HG03159 (cell line): ENCODE data around the gene DTNBP1.

Experiments used
- ATAC-seq: cut with Tn5 transposase; IDR thresholded peaks from one replicate; pipeline ENCODE4 v1.9.1; 2021; ENCODE audit warnings: mild to moderate bottlenecking, moderate library complexity; ENCODE audit not compliant: unreplicated experiment

DTNBP1 gene, protein sequence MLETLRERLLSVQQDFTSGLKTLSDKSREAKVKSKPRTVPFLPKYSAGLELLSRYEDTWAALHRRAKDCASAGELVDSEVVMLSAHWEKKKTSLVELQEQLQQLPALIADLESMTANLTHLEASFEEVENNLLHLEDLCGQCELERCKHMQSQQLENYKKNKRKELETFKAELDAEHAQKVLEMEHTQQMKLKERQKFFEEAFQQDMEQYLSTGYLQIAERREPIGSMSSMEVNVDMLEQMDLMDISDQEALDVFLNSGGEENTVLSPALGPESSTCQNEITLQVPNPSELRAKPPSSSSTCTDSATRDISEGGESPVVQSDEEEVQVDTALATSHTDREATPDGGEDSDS

DNA sequence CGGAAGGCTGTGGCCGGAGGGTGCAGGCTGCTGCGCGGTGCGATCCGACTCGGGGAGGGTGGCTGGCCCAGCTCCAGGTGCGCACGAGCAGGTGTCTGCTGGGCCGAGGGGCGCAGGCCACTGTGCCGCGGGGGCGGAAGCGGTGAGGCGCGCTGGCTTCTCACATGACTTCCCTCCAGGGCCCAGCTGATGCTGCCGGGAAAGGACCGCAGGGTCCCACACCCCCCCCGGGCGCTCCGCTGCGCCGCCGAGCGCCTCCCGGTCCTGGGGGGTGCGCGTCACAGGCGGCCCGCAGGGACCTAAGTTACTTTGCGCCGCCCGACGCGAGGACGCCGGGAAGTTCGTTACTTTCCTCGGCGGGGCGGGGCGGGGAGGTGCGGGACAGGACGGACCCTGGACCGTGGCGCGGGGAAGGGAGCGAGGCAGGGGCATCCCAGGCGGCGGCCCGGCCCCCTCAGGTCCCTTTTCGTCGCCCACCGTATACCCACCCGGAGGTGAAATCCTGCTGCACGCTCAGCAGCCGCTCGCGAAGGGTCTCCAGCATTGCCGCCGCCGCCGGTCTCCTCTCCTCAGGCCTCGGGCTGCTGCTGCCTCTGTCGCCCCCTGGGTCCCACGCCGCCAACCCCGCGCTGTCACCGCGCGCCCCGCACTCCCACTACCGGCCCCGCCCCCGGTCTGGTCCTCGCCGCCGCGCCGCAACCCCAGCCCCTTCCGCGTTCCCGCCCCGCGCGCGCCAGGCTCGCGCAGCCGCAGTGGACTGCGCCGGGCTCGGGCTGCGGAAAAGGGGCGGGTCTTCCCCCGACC, at the start of gene DTNBP1:
Gene DTNBP1, minus strand, starts transcription at position 703 of the 804 bp plus-strand sequence. Its CDS starts 159 bp downstream, at position 544.
- ATAC-seq: peak; percentile 63

DNA sequence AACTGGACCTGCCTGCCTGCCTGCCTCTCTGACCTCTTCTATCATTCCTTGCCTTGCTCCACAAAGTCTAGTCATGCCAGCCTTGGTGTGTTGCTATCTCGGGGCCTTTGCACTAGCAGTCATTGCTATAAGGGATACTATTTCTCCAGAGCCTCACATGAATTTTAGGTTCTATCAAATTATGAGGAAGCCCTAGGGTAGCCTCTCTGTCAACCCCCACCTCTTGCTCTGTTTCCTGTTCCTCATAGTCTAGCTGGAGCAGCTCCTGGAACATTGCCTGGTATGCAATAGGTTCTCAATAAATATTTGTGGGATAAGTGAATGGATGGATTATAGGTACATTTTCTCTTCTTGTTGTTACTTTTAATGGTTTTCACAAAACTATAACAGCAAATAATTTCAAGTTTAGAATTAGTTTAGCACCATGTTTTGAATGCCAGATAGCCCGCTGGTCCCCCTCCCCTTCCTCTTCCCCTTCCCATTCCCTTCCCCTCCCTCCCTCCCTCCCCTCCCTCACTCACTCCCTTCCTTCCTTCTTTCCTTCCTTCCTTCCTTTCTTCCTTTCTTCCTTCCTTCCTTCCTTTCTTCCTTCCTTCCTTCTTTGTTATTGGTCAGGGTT, 46.9 kb upstream of the DTNBP1 start:
- ATAC-seq: no peak

DNA sequence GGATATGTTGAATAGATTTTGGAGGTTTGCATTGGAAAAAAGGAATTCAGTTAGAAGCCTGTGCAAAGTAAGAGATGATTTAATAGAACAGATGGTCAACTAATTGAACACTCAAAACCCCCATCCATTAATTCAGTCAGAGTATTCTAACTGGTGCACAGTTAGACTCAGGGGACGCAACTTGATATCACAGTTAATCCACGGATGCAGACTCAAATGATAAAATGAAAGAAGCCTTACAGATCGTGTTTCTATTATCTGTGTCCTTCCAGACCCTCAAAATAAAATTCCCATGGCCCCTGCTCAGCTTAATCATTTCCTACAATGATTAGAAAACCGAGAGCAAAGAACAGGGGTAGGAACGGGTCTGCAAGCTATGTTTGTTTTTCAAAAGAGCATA, 45.4 kb upstream of the DTNBP1 start:
- ATAC-seq: no peak

DNA sequence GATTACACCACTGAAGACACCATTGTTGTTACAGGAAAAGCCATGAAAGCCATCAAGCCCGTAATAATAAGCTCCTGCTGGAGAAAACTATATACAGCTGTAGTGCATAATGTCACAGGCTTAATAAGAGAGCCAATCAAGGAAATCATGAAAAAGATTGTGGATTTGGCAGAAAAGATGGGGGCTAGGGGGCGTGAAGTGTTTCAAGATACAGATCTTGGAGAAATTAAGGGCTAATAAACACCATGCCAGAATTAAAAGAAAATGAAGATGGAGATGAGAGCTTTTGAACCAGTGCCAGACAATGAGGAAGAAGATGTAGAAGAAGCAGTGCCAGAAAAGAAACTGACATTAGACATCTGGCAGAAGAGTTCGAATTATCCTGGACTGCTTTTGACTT, 43.2 kb upstream of the DTNBP1 start:
- ATAC-seq: no peak

DNA sequence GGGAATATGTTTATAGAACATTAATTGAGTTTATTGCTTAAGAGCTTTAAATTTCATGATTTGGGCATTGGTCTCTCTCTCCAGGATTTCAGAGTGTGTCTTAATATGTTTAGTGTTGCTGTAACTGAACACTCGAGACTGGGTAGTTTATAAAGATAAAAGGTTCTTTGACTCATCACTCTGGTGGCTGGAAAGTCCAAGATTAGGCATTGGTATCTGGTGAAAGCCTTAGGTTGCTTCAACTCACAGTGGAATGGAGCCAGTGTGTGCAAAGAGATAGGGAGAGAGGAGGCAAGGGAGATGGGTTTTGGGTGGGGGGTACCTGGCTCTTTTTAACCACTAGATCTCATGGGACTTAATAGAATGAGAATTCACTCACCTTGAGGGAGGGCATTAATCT, 35.6 kb upstream of the DTNBP1 start:
- ATAC-seq: no peak

DNA sequence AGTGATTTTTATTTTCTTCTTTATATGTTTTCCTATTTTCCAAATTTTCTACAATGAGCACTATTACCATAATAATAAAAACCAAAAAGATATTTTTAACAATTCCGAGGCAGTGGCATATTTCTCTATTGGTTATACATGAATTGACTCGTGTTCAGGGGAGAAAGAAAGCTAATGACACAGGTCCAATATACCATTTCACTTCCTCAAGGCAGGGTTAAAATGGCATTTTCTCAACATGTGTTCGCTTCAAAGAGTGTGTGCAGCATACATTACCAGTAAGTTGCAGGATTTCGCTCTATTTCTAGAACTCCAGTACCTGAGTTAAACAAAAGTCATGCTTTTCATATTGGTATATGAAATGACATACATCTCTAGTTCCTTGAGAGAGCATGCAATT, 35.1 kb upstream of the DTNBP1 start:
- no peak for ATAC-seq

DNA sequence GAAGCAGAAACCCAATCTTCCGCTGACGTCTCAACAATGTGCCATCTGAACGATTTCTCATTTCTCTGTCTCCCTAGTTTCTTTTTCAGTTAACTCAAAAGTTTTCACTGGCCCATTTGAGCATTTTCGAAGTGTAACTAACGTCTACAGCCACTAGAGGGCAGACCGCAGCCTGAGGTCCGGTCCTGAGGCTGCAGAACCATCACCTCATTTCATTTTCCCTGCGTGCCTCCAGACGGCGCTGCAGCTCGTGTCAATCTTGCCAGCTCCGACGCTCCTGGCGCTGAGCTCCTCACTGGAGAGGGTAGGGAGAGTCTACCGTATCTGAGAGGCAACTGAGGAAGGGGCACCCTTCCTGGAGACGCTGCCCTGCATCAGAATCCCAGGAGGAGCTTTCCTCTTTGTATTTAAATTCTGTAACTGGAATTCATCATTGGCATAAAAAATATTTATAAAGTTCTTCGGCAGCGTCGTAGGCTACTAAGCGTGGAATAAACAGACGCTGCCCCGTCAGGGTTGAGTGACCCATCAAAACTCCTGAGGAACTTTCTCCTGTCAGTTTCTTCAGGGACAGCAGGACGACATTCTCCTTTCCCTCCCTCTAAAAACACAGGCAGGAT, 28.5 kb upstream of the DTNBP1 start:
- peak; percentile 97 for ATAC-seq

DNA sequence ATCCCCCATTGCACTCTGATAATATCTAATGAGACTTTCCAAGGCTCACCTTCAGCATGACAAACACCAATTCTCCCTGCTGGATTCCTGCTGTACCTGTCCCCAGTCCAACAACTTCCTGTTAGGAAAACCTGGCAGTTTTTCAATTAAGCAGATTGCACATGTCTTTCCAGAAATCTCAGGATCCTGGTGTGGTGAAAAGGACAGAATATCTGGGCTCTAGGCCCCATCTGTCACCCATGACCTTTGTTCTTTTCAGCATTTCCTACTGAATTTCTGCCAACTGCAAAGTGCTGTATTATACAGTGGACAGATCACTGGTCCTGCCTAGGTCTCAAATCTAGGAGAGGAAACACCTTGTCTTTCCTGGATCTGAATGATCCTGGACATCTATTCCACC, 27.7 kb upstream of the DTNBP1 start:
- no peak for ATAC-seq

DNA sequence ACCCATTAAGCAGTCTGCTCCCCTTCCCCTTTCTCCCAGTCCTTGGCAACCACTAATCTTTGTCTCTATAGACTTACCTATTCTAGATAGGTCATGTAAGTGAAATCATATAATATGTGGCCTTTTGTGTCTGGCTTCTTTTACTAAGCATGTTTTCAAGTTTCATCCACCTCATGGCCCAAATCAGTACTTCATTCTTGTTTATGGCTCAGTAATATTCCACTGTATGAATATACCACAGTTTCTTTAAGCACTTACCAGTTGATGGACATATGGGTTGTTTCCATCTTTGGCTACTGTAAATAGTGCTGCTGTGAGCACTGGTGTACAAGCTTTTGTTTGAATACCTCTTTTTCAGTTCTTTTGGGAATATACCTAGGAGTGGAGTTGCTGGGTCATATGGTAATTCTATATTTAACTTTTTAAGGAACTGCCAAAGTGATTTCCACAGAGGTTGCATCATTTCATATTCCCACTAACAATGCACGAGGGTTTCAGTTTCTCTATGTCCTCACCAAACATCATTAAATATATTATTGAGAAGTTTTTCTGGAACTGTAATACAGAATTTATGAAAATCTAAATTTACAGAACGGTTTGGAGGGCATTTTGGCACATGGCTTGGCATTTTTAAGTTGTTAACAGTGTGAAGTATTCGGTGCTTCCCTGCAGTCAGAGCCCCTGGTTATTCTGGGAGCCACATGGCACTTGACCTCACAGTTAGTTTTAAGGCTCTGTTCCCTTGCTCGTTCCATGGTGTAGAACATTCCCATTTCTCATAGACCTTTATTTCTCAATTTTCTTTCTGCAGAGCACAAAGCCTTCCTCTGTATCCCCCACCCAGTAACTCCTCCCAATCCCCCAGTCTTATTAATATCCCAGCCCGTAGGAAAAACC, 27.0 kb upstream of the DTNBP1 start:
- ATAC-seq: no peak

DNA sequence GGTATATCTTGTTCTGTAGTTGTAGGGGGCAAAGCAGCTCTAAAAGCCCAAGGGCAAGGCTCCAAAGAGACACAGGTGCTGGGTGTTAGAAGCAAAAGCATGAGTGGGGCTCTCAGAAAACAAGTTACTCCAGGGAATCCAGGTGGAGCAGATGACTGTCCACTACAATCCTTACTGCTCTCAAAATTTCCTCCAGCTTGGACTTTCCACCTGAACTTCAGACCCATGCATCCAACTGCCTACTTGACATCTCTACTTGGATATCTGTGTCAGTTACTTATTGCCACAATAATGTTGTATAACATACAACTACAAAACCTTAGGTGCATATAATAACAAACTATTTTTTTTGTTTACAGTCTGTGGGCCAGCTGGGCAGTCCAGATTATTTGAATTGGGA, 22.8 kb upstream of the DTNBP1 start:
- no peak for ATAC-seq

DNA sequence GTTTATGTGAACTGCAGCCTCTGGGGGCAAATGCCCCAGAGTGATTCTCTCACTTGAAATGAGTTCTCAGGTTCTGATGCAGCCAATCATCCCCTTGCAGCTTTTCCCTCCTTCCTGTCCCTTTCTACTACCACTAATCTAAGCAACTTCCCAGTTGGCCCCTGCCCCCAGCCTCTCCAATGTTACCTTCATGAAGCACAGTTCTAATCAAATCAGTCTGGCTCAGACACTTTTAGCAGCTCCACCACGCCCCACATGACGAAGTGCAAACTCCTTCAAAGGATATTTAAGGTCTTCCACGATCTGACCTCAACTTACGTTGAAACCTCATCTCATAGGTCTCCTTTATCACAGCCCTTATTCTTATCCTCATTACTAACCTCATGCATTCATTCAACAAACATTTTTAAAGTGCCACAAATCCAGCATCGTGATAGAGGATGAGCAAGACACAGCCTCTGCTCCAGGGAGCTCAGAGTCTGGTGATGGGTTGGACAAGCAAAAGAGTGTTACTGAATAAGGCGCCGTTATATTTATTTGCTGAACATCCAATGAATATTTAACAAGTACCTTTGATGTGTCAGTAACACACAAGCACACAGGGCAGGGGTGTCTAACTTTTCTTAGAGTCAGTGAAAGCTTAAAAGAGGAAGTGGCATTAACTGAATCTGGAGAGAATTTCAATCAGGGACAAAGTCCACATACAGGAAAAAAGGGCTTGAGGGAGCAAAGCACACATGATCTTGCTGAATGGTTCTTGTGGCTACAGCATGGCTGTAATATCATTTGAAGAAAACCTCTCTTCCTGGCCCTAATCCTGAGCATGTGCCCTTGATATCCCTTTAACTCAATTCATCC, 20.4 kb upstream of the DTNBP1 start:
- peak; percentile 63 for ATAC-seq

DNA sequence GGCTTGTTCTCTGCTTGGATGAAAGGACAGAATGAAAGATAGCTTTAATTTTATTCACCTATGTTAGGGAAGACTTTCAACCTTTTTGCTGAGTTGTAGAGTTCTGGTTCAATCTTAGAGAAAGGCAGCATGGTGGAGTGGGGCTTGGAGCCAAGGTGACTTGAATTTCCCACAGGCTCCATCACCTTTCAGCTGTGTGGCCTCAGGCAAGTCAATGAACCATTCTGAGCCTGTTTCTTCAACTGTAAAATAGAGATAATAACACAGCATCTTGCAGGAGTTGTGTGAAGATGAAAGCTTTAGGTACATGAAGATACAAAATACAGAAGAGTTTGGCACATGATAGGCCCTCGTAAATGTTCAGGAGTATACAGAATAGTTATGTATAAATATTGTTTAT, 19.1 kb upstream of the DTNBP1 start:
- ATAC-seq: no peak

DNA sequence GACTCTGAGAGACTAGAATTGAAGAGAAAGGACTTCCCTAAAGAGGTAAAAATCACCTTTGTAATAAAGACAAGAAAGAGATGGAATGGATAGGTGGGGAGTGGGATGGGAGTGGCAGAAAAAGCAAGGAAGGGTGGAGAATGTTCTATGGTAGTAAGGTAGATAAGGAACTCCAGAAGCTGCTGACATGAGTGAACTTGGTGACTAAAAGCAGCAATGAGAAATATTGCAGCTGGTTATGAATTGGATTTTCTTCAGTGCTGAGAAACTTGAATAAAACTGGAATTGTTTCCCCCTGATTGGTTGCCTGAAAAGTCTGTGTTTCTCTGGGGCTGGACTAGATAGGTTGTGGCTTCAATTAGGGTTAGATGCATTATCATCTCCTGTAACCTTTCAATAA, 15.7 kb upstream of the DTNBP1 start:
- ATAC-seq: no peak

DNA sequence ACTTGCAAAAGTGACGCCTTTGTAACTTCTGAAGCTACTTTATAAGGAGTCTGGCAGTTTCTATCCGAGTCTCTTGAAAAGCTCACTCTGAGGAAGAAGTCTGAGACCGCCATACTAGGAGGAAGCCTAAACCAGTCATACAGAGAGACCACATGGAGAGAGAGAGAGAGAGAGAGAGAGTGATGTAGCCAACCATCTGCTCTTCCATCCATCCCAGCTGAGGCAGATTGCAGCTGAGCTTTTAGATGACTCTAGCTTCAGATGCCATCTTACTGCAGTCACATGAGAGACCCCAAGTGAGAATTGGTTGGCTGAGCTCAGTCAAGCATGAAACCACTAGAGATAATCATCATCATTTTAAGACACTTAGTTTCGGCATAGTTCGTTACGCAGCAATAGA, 15.0 kb upstream of the DTNBP1 start:
- no peak for ATAC-seq

DNA sequence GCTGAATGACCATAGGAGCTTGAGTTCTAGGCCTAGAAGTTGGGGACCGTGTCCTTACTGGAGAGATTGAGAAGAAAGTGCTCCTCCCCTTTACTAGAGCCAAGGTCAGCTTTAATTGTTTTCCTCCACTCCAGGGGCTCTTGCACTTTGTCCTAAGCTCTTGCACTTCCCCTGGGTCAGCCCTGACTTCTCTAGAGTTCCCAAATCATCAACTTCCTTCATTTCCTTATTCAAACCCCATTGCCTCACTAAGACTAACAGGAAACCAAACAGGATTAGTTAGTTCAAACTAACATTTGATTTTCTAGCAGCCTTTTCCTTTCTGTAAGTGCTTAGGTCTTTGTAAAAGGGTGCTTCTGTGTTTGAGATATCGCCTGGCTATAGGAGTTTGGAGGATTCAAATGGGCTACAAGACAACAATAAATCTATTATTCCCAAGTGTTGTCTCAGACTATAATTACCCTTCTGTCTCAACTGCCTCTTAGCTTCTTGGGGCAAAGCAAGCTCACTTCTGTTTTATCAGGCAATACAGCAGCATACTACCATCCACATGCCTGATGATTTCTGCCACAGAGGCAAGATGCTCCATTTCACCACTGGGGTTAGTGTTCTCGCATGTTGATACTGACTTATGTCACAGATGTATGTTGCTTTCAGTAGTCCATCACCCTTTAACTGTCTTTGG, 12.8 kb upstream of the DTNBP1 start:
- no peak for ATAC-seq

DNA sequence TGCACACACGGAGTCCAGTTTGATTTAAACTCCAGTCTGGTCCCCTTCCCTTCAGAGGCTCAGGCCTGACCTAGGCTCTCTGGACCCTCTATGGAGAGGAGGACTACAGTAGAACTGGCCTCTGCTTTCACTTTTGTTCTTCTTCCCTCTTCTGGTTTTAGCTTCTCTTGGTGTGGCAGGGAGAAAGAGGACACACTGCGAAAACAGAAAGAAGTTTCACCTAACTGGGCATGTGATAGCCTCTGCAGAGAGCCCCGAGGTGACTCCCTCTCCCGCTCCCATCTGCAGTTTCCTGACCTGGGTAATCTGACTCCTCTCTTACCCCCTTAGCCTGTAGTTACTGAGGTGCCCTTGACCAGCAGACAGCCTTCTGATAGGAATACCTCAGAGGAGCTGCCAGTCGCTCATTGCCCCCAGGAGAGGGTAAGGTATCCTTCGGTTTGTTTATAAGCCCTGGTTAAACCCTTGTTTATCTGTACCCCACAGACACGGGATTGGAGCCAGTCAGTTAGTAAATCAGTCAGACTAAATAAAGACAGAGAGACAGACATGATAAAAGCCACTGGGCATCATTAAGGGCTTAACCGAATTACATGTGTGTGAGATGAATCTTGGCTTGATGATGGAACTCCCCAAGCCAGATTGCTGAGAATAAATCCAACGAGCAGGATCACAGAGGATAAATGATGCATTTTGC, 12.0 kb upstream of the DTNBP1 start:
- no peak for ATAC-seq

DNA sequence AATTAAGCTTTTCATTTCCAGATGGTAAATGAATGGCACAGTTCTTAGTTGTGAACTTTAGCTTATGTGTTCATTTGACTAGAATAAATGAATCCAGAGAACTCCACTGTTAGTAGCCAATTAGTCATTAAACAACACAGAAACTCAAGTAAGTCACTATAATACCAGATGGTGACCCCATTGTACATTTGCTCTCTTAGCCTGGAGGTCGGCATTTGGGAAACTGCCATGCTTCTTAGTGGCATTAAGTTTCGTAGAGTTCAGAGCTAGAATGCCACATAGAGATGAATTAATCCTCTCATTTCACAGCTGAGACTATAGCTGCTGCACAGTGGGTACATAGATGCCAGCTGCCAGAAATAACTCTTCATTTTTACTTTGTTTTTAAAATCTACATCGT, 10.8 kb upstream of the DTNBP1 start:
- no peak for ATAC-seq

DNA sequence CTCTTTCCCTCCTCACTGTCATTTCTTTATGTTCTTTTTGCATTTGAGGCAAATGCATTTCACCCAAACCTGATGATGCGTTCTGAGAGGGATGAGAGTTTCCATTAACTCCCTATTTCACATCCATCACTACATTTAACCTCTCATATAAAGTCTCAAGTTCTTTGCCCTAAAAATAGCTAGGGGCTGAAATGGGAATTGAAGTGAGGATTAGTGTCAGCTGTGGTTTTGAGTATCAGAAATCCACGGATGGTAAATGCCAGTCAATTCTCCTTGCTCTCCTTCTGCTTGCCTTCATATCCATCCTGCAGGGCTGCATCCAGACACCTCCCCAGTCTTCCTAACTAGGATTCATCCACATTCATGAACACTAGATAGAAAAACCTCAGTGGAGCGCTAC, 10.0 kb upstream of the DTNBP1 start:
- ATAC-seq: no peak
